ENCODE results near the gene MAN2A1.

MAN2A1 gene

DNA sequence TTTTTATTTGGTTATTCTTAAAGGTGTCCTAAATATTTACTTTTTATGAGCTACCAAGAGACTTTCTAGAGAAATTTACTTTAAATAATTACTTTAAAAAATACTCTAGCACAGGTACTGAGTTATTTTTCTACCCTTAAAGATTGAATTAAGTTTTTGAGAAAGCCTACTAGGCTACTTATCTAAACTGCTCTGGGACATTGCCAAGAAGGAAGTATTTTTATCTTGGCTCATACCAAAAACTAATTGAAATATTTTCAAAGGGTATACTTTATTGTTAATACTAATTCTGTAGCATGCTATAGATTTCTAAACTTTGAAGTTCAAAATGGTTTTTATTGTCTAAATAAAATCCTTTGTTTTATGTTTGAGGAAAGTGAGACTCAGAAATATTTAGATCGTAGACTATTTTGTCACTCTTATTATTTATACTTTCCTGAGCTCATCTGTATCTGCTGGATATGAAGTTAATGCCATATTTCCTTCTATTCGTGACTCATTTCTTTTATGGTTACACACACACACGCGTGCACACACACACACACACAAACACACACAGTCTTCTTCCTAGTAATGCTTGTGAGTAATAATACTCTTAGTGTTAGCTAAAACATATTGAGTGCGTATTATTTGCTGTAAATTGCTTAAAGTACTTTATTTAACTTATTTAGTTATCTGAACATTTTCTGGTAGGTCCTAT, 89.5 kb downstream of the MAN2A1 start:
- H3K4me1 ChIP-seq (ENCODE audit: control insufficient read depth, insufficient read depth, low read length), result no peaks in the 10 kb centered on the region
- no peak overlapping the region for H3K9ac ChIP-seq (ENCODE audit: low read length)
- no peak overlapping the region for H3K4me3 ChIP-seq (ENCODE audit: low read length)
- H3K36me3 ChIP-seq (ENCODE audit: control insufficient read depth, insufficient read depth, low read length), result no peaks in the 10 kb centered on the region
- no peak overlapping the region for H3K27ac ChIP-seq (ENCODE audit: low read depth, low read length)
- H3K27me3 ChIP-seq (ENCODE audit: control insufficient read depth, insufficient read depth, low read length), result no peaks in the 10 kb centered on the region

GRCh38 chr5:109784687-109785086, 95.0 kb downstream of the MAN2A1 start:
- Histone ChIP-seq H3K9ac (ENCODE audit: low read length) (no peak overlapping the region), H3K27me3 (ENCODE audit: control insufficient read depth, insufficient read depth, low read length) (no peaks in the 10 kb centered on the region), H3K4me1 (ENCODE audit: control insufficient read depth, insufficient read depth, low read length) (no peaks in the 10 kb centered on the region), H3K4me3 (ENCODE audit: low read length) (no peak overlapping the region), H3K27ac (ENCODE audit: low read depth, low read length) (no peak overlapping the region), H3K36me3 (ENCODE audit: control insufficient read depth, insufficient read depth, low read length) (no peaks in the 10 kb centered on the region)

DNA sequence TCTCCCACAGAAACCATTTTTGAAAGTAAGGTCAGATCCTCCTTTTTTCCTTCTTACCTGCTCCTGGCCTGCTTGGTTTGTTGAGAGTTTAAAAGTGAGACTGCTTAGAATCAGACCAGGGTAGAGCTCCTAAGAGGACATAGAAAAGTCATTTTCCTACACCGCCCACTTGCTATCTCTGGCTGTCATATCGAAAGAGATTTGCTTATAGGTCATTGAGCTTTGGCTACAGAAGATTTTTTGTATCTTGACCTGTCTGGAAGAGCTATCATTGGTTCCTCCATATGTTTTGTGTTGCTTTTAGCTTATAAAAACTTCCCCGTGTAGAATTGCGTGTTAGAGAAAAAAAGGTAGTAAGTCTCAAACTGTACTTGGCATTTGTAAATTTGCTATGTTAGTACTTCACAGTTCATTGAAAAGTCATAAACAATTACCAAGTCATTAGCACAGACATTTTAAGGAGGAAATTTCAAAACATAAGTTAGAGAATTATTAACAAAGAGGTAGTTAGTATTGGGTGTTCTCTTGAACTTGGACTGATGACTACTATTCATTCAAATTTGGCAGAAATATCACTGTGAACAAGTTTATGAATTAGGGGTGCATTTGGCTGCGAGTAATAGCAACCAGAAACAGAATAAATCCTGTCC, 96.6 kb downstream of the MAN2A1 start:
- H3K27me3 ChIP-seq (ENCODE audit: control insufficient read depth, insufficient read depth, low read length), result no peaks in the 10 kb centered on the region
- no peak overlapping the region for H3K4me3 ChIP-seq (ENCODE audit: low read length)
- no peaks in the 10 kb centered on the region for H3K4me1 ChIP-seq (ENCODE audit: control insufficient read depth, insufficient read depth, low read length)
- no peaks in the 10 kb centered on the region for H3K36me3 ChIP-seq (ENCODE audit: control insufficient read depth, insufficient read depth, low read length)
- H3K27ac ChIP-seq (ENCODE audit: low read depth, low read length), result no peak overlapping the region
- H3K9ac ChIP-seq (ENCODE audit: low read length), result no peak overlapping the region

- no peaks in the 10 kb centered on the region for H3K27me3 ChIP-seq (ENCODE audit: control insufficient read depth, insufficient read depth, low read length)
- no peaks in the 10 kb centered on the region for H3K4me1 ChIP-seq (ENCODE audit: control insufficient read depth, insufficient read depth, low read length)
- no peak overlapping the region for H3K9ac ChIP-seq (ENCODE audit: low read length)
- no peak overlapping the region for H3K27ac ChIP-seq (ENCODE audit: low read depth, low read length)
- no peak overlapping the region for H3K4me3 ChIP-seq (ENCODE audit: low read length)
- H3K36me3 ChIP-seq (ENCODE audit: control insufficient read depth, insufficient read depth, low read length), result no peaks in the 10 kb centered on the region
Observed at GRCh38 chr5:109788596-109788995, 98.9 kb downstream of the MAN2A1 start.

DNA sequence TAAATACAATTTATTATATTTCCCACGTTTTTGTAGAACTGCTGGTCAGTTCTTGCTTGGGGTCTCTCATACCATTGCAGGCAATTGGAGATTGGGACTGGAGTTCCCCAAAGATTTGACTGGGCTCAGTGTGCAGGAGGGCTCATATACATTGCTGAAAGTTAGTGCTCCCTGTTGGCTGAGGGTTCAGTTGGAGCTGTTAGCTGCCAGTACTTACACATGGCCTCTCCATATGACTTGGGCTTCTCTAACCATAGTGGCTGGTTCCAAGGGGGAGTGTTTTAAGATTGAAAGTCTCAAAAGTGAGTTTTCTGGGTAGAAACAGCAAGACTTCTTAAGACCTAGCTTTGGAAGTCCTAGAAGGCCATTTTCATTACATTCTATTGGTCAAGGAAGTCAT, 102.9 kb downstream of the MAN2A1 start:
- H3K27ac ChIP-seq (ENCODE audit: low read depth, low read length), result no peak overlapping the region
- H3K27me3 ChIP-seq (ENCODE audit: control insufficient read depth, insufficient read depth, low read length), result no peaks in the 10 kb centered on the region
- no peaks in the 10 kb centered on the region for H3K4me1 ChIP-seq (ENCODE audit: control insufficient read depth, insufficient read depth, low read length)
- H3K4me3 ChIP-seq (ENCODE audit: low read length), result no peak overlapping the region
- peaks cover 5% of the 10 kb centered on the region for H3K36me3 ChIP-seq (ENCODE audit: control insufficient read depth, insufficient read depth, low read length)
- no peak overlapping the region for H3K9ac ChIP-seq (ENCODE audit: low read length)

DNA sequence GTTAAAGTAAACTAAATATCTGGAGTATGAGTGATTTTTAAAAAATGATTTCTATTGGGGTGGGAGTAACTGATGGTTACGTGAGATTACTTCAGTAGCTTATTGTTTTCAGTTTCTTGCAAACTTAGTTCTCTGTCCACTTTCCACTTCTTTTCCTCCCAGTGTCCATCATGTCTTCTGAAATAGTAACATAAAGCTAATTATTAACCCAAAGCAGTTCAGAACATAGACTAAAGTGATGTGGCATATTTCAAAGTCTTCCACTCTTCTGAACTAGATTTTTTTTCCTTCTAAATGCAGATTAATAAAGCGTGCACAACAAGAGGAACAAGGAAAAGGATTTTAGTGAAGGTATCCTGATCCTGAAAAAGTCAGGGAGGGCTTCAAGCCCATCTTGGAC, 114.1 kb downstream of the MAN2A1 start:
- H3K9ac ChIP-seq (ENCODE audit: low read length), result no peak overlapping the region
- H3K4me1 ChIP-seq (ENCODE audit: control insufficient read depth, insufficient read depth, low read length), result no peaks in the 10 kb centered on the region
- peaks cover 4% of the 10 kb centered on the region for H3K36me3 ChIP-seq (ENCODE audit: control insufficient read depth, insufficient read depth, low read length)
- H3K4me3 ChIP-seq (ENCODE audit: low read length), result no peak overlapping the region
- H3K27ac ChIP-seq (ENCODE audit: low read depth, low read length), result no peak overlapping the region
- H3K27me3 ChIP-seq (ENCODE audit: control insufficient read depth, insufficient read depth, low read length), result no peaks in the 10 kb centered on the region

- peaks cover 5% of the 10 kb centered on the region for H3K36me3 ChIP-seq (ENCODE audit: control insufficient read depth, insufficient read depth, low read length)
- no peak overlapping the region for H3K4me3 ChIP-seq (ENCODE audit: low read length)
- H3K27me3 ChIP-seq (ENCODE audit: control insufficient read depth, insufficient read depth, low read length), result no peaks in the 10 kb centered on the region
- no peaks in the 10 kb centered on the region for H3K4me1 ChIP-seq (ENCODE audit: control insufficient read depth, insufficient read depth, low read length)
- no peak overlapping the region for H3K27ac ChIP-seq (ENCODE audit: low read depth, low read length)
- no peak overlapping the region for H3K9ac ChIP-seq (ENCODE audit: low read length)
Observed at GRCh38 chr5:109805472-109805871, 115.7 kb downstream of the MAN2A1 start.

GRCh38 chr5:109805883-109806282, 116.2 kb downstream of the MAN2A1 start:
- H3K27me3 ChIP-seq (ENCODE audit: control insufficient read depth, insufficient read depth, low read length), result no peaks in the 10 kb centered on the region
- H3K4me3 ChIP-seq (ENCODE audit: low read length), result no peak overlapping the region
- no peaks in the 10 kb centered on the region for H3K4me1 ChIP-seq (ENCODE audit: control insufficient read depth, insufficient read depth, low read length)
- H3K9ac ChIP-seq (ENCODE audit: low read length), result no peak overlapping the region
- H3K27ac ChIP-seq (ENCODE audit: low read depth, low read length), result no peak overlapping the region
- peaks cover 5% of the 10 kb centered on the region for H3K36me3 ChIP-seq (ENCODE audit: control insufficient read depth, insufficient read depth, low read length)

- no peaks in the 10 kb centered on the region for H3K4me1 ChIP-seq (ENCODE audit: control insufficient read depth, insufficient read depth, low read length)
- peaks cover 2% of the 10 kb centered on the region for H3K36me3 ChIP-seq (ENCODE audit: control insufficient read depth, insufficient read depth, low read length)
- H3K4me3 ChIP-seq (ENCODE audit: low read length), result no peak overlapping the region
- H3K27me3 ChIP-seq (ENCODE audit: control insufficient read depth, insufficient read depth, low read length), result no peaks in the 10 kb centered on the region
- H3K27ac ChIP-seq (ENCODE audit: low read depth, low read length), result no peak overlapping the region
- no peak overlapping the region for H3K9ac ChIP-seq (ENCODE audit: low read length)
Observed at GRCh38 chr5:109812698-109813097, 123.0 kb downstream of the MAN2A1 start.

GRCh38 chr5:109816732-109817131, 127.0 kb downstream of the MAN2A1 start:
- Histone ChIP-seq H3K36me3 (ENCODE audit: control insufficient read depth, insufficient read depth, low read length) (peaks cover 7% of the 10 kb centered on the region), H3K4me1 (ENCODE audit: control insufficient read depth, insufficient read depth, low read length) (no peaks in the 10 kb centered on the region), H3K4me3 (ENCODE audit: low read length) (no peak overlapping the region), H3K9ac (ENCODE audit: low read length) (no peak overlapping the region), H3K27ac (ENCODE audit: low read depth, low read length) (no peak overlapping the region), H3K27me3 (ENCODE audit: control insufficient read depth, insufficient read depth, low read length) (no peaks in the 10 kb centered on the region)

- Histone ChIP-seq H3K4me1 (ENCODE audit: control insufficient read depth, insufficient read depth, low read length) (no peaks in the 10 kb centered on the region), H3K4me3 (ENCODE audit: low read length) (no peak overlapping the region), H3K36me3 (ENCODE audit: control insufficient read depth, insufficient read depth, low read length) (peaks cover 7% of the 10 kb centered on the region), H3K9ac (ENCODE audit: low read length) (no peak overlapping the region), H3K27ac (ENCODE audit: low read depth, low read length) (no peak overlapping the region), H3K27me3 (ENCODE audit: control insufficient read depth, insufficient read depth, low read length) (no peaks in the 10 kb centered on the region)
Observed at GRCh38 chr5:109819878-109820277, 130.2 kb downstream of the MAN2A1 start.

DNA sequence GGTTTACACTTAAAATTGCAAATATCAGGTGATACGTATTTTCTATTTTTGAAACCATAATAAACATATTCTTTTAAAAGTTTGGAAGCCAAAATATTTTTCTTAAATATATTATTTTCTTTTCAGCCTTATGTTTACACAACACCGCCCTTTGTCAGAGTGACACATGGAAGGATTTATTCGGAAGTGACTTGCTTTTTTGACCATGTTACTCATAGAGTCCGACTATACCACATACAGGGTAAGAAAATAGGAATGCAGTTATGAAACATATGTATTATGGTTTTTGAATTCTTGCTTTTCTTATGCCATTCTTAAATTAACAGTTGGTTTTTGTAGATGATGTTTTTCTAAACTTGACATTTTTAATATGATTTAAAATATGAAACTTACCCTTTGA, 133.9 kb downstream of the MAN2A1 start:
- Histone ChIP-seq H3K36me3 (ENCODE audit: control insufficient read depth, insufficient read depth, low read length) (peaks cover 7% of the 10 kb centered on the region), H3K27me3 (ENCODE audit: control insufficient read depth, insufficient read depth, low read length) (no peaks in the 10 kb centered on the region), H3K27ac (ENCODE audit: low read depth, low read length) (no peak overlapping the region), H3K9ac (ENCODE audit: low read length) (no peak overlapping the region), H3K4me1 (ENCODE audit: control insufficient read depth, insufficient read depth, low read length) (no peaks in the 10 kb centered on the region), H3K4me3 (ENCODE audit: low read length) (no peak overlapping the region)

DNA sequence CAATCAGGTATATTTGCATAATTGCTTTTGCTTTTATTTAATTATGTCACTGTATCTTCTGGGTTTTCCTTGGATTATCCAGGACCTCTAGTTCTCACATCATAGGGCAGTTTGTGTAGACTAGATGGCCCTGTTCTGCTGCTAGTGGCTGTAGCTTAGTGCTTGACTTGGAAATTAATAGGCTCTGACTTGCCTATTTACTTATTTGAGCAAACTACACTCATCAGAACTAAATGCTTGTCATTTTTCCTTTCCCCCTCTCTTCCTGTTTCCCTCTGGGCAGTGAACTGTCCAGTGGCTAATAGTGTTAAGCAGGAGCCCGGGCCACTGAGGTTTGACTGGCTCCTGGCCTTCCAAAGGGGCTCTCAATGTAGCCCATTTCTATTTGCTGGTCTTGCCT, 135.7 kb downstream of the MAN2A1 start:
- H3K4me3 ChIP-seq (ENCODE audit: low read length), result no peak overlapping the region
- H3K4me1 ChIP-seq (ENCODE audit: control insufficient read depth, insufficient read depth, low read length), result no peaks in the 10 kb centered on the region
- H3K9ac ChIP-seq (ENCODE audit: low read length), result no peak overlapping the region
- peaks cover 2% of the 10 kb centered on the region for H3K36me3 ChIP-seq (ENCODE audit: control insufficient read depth, insufficient read depth, low read length)
- H3K27me3 ChIP-seq (ENCODE audit: control insufficient read depth, insufficient read depth, low read length), result no peaks in the 10 kb centered on the region
- H3K27ac ChIP-seq (ENCODE audit: low read depth, low read length), result no peak overlapping the region
